Measurements from ENCODE around the gene FAS.
A peak's percentile ranks its signal among the peaks of the same experiment; 100 is the strongest.

Gene FAS

GRCh38 chr10:89025453-89025852 is 34.9 kb downstream of the FAS start:
- DNase-seq (ENCODE audit: low read depth, low spot score), result no peak
- H3K4me3 ChIP-seq (ENCODE audit: low read length), result no peak overlapping the region

DNA sequence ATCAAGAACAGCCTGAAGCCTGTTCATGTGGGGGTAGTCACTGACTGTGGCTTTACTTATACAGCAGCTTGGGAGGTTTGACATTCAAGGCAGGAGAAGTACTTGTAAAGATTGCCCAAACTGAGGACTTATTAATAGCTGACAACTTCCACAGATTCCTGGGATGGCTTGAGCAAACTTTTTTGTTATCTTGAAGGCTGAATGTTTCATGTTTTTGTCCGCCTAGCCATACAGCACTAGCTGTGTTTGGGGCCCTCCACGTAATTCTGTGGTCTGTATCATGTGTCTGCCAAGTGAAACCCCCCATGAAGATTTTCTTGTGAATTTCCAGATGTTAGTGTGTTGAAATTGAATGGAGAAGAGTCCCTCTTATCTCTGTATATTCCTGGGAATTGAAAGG is 38.6 kb downstream of the FAS start:
- no peak for DNase-seq (ENCODE audit: low read depth, low spot score)
- H3K4me3 ChIP-seq (ENCODE audit: low read length), result no peak overlapping the region

- no peak overlapping the region for H3K4me3 ChIP-seq (ENCODE audit: low read length)
- peak; percentile 62 for DNase-seq (ENCODE audit: low read depth, low spot score)
Measured at GRCh38 chr10:89029785-89030437, 39.3 kb downstream of the FAS start.

DNA sequence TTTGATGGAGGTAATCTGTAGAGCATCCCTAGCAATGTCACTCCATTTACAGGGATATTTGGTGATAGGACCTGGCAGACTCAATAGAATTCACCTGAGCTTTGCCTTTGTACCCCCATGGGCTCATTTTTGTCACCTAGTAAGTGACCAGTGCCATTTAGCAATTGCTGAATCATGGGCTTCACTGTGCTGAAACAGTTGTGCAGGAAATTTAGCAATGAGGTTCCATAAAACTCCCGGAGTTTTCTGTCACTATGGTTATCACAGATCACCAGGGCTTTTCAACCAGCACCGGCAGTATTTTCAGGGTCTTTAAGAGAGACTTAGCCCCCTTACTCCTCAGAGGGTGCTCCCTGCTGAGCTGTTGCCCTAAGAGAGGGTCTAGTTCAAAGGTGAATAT is 40.2 kb downstream of the FAS start:
- DNase-seq (ENCODE audit: low read depth, low spot score), result no peak
- H3K4me3 ChIP-seq (ENCODE audit: low read length), result no peak overlapping the region

GRCh38 chr10:89032141-89032891 is 41.7 kb downstream of the FAS start:
- no peak overlapping the region for H3K4me3 ChIP-seq (ENCODE audit: low read length)
- no peak for DNase-seq (ENCODE audit: low read depth, low spot score)

DNA sequence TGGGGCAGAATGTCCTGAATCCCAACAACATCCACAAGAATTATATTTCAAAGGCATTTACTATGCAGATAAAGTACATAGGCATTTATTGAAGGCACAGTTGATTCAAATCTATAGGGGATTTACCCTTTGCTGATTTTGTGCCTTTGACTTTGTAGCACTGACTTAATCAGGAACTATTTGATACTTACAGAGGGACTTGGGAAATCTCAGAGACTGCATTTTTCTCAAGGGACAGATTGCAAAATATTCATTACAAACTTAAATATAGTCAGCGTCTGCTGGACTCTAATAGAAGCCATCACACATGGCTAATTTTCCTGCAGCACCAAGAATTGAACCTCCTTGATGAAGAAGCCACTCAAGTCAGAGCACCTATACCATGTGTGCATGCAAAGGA is 44.9 kb downstream of the FAS start:
- no peak overlapping the region for H3K4me3 ChIP-seq (ENCODE audit: low read length)

GRCh38 chr10:89037096-89037495 is 46.5 kb downstream of the FAS start:
- H3K4me3 ChIP-seq (ENCODE audit: low read length), result no peak overlapping the region
- no peak for DNase-seq (ENCODE audit: low read depth, low spot score)

More for the DNA sequence above, 44.9 kb downstream of the FAS start:
- no peak for DNase-seq (ENCODE audit: low read depth, low spot score)

DNA sequence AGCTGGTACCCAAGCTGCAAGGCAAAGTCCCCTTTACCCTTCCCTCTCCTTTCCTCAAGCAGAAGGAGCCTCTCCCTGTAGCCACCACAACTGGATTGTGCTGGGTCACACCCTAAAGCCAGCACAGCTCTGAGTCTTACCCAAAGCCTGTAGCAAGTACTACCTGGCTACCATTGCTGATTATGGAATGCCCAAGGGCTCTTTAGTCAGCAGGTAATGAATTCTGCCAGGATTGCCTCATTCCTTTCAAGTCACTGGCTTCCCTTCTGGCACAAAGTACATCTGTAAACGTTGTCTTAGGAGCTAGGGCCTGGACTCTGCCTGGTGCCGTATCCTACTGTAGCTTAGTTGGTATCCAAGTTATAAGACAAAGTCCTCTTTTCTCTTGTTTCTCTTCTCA is 52.0 kb downstream of the FAS start:
- H3K4me3 ChIP-seq (ENCODE audit: low read length), result no peak overlapping the region
- DNase-seq (ENCODE audit: low read depth, low spot score), result no peak

- no peak for DNase-seq (ENCODE audit: low read depth, low spot score)
- H3K4me3 ChIP-seq (ENCODE audit: low read length), result no peak overlapping the region
Measured at GRCh38 chr10:89043052-89043451, 52.5 kb downstream of the FAS start.

DNA sequence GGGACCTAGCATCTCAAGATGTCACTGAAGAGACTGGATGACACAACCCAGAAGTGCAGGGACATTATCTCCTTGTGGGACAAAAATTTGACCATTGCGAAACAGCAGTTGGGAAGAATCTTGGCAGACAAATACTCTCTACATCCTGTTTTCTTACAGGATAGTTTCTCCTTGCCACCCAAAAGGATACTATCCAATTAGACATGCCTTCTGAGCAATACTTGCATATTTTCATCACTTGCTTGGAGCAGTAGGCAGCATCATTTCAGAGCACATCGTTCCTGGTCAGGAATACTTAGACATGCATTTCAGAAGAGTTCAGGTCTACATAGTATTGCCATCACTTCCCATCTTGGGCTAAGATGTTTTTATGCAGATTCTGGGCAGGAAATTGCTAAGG is 56.8 kb downstream of the FAS start:
- no peak overlapping the region for H3K4me3 ChIP-seq (ENCODE audit: low read length)
- DNase-seq (ENCODE audit: low read depth, low spot score), result no peak

GRCh38 chr10:89051593-89051992 is 61.0 kb downstream of the FAS start:
- no peak overlapping the region for H3K4me3 ChIP-seq (ENCODE audit: low read length)
- no peak for DNase-seq (ENCODE audit: low read depth, low spot score)

- no peak overlapping the region for H3K4me3 ChIP-seq (ENCODE audit: low read length)
- DNase-seq (ENCODE audit: low read depth, low spot score), result no peak
Measured at GRCh38 chr10:89053555-89053954, 63.0 kb downstream of the FAS start.

DNA sequence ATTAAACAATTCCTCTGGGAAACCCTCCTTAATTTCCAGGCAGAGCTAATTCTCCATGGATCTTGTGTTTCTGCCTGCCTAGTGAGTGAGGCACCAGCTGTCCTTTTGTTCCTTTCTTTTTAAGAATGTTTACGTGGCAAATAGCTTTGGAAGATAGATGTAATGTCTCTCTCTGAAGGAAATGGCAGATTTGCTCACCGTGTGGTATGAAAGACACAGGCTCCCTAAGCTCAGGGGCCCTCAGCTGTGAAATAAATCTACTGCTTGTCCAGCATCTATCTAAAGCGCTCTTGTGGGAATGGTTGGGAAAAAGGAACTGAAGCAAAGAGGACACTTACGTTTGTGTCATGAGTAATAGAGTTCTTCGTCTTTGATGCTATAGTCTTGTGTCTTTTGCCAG is 64.6 kb downstream of the FAS start:
- H3K4me3 ChIP-seq (ENCODE audit: low read length), result no peak overlapping the region
- DNase-seq (ENCODE audit: low read depth, low spot score), result no peak

DNA sequence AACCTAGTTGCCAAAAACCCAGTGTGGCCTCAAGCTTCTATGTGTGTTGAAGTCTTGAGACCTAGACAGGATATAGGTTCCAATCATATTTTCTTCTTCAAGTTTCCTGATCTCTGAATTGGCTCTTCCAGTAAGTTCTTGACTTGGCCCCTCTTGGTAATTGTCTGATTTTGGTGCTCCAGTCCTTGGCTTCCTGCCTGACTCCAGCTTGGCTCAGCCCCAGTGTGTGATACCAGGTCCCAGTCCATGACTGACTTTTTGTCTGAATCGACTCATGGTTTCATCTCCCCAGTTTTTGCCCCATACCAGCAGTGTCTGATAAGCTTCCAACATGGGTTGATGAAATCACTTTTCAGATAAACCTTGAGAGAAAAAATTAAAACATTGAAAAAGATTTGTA is 72.3 kb downstream of the FAS start:
- DNase-seq (ENCODE audit: low read depth, low spot score), result no peak

GRCh38 chr10:89063465-89063864 is 72.9 kb downstream of the FAS start:
- H3K4me3 ChIP-seq (ENCODE audit: low read length), result no peak overlapping the region
- no peak for DNase-seq (ENCODE audit: low read depth, low spot score)

More for the DNA sequence above, 72.3 kb downstream of the FAS start:
- no peak overlapping the region for H3K4me3 ChIP-seq (ENCODE audit: low read length)

- DNase-seq (ENCODE audit: low read depth, low spot score), result no peak
- no peak overlapping the region for H3K4me3 ChIP-seq (ENCODE audit: low read length)
Measured at GRCh38 chr10:89064748-89065147, 74.2 kb downstream of the FAS start.

Data from Jurkat, Clone E6-1 (cell line).